Measurements from ENCODE around the gene POLR1A.

The POLR1A gene

GRCh38 chr2:86035376-86035882 is 70.3 kb downstream of the POLR1A start:
- POLR2A ChIA-PET = no interaction called here
- DNase-seq (ENCODE audit: extremely low spot score) = no peak
- no peak for TF ChIP-seq CTCF (IDR thresholded peaks at IDR 0.05; ENCODE audit: control extremely low read depth, extremely low read depth, low read depth, missing control alignments)
- CTCF ChIA-PET = interaction anchor here (0.9 to 4.6 kb wide), 17 partner anchors 8 to 398 kb away, joined by 3 to 33 read pairs (median 5); partner anchors contain the start of gene ST3GAL5

- ChIA-PET CTCF (interaction anchor here (1.2 to 4.6 kb wide), 8 partner anchors 9 to 305 kb away, joined by 3 to 33 read pairs (median 5); partner anchors contain the start of gene ST3GAL5), POLR2A (no interaction called here)
- DNase-seq (ENCODE audit: extremely low spot score) = no peak
- no peak for TF ChIP-seq CTCF (IDR thresholded peaks at IDR 0.05; ENCODE audit: control extremely low read depth, extremely low read depth, low read depth, missing control alignments)
Observed at GRCh38 chr2:86033751-86034692, 71.7 kb downstream of the POLR1A start.

- CTCF ChIA-PET = interaction anchor here (1.2 to 4.6 kb wide), 2 partner anchors 11 to 46 kb away, joined by 4 to 33 read pairs; no protein-coding TSS in a partner anchor
- no peak for DNase-seq (ENCODE audit: extremely low spot score)
Observed at GRCh38 chr2:86032861-86033595, 72.7 kb downstream of the POLR1A start.

GRCh38 chr2:86031606-86032005 is 74.1 kb downstream of the POLR1A start:
- ChIA-PET POLR2A (no interaction called here), CTCF (interaction anchor here (1.1 kb wide), 1 partner anchor 142 kb away, joined by 3 read pairs; no protein-coding TSS in a partner anchor)
- no peak for DNase-seq (ENCODE audit: extremely low spot score)
- no peak for TF ChIP-seq CTCF (IDR thresholded peaks at IDR 0.05; ENCODE audit: control extremely low read depth, extremely low read depth, low read depth, missing control alignments)

More at GRCh38 chr2:86032861-86033595, 72.7 kb downstream of the POLR1A start:
- POLR2A ChIA-PET = no interaction called here
- TF ChIP-seq CTCF (IDR thresholded peaks at IDR 0.05; ENCODE audit: control extremely low read depth, extremely low read depth, low read depth, missing control alignments) = no peak

GRCh38 chr2:86031151-86031550 is 74.5 kb downstream of the POLR1A start:
- CTCF ChIA-PET = interaction anchor here (1.1 kb wide), 1 partner anchor 142 kb away, joined by 3 read pairs; no protein-coding TSS in a partner anchor
- DNase-seq (ENCODE audit: extremely low spot score) = no peak
- POLR2A ChIA-PET = no interaction called here
- no peak for TF ChIP-seq CTCF (IDR thresholded peaks at IDR 0.05; ENCODE audit: control extremely low read depth, extremely low read depth, low read depth, missing control alignments)

- no peak for DNase-seq (ENCODE audit: extremely low spot score)
- TF ChIP-seq CTCF (IDR thresholded peaks at IDR 0.05; ENCODE audit: control extremely low read depth, extremely low read depth, low read depth, missing control alignments) = no peak
- POLR2A ChIA-PET = no interaction called here
- CTCF ChIA-PET = interaction anchor here (1.0 to 1.1 kb wide), 2 partner anchors 48 to 203 kb away, joined by 3 to 4 read pairs; no protein-coding TSS in a partner anchor
Observed at GRCh38 chr2:86029873-86030272, 75.8 kb downstream of the POLR1A start.
